ENCODE results near the gene CALHM1. TPM values are rescaled to one million over a fixed set of nuclear protein-coding genes. Genes with fewer than 3 reads are reported as not detected.

CALHM1 gene
- total RNA-seq, 4 donors from 2014 or later = not detected

DNA sequence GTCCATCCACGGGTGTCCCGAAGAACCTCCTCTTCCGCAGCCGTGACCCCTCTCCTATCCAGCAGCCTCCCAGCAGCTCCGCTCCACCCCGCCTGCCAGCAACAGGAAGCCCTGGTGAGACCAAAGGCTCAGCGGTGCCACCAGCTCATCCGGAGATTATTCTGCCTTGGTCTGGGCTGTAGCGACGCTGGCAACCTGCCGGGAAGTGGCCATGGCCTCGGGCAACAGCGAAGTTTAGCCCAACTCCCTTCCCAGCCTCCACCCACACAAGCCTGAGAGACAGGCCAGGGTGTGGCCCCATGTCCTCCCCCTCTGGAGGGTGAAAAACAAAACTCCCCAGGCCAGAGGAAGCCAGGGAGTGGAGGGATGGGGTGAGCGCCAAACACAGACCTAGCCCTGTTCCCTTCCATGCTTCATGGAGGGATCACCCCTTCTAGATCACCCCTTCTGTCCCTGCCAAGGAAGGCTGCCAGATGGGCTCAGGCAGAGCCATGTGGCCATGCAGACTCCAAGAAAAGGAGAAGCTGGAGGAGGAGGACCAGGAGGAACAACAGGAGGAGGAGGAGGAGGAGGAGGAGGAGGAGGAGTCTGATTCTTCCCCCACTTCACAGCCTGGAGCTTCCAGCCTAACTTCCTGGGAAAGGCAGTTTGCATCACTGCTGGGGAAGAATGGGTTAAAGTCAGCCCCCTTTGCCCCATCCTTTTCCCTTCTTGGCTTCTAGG, 7.4 kb downstream of the CALHM1 start:
- peak in 1 of 2 donors; percentile 8 for TF ChIP-seq POLR2A (IDR thresholded peaks at IDR 0.05)
- TF ChIP-seq, protein P1, sequence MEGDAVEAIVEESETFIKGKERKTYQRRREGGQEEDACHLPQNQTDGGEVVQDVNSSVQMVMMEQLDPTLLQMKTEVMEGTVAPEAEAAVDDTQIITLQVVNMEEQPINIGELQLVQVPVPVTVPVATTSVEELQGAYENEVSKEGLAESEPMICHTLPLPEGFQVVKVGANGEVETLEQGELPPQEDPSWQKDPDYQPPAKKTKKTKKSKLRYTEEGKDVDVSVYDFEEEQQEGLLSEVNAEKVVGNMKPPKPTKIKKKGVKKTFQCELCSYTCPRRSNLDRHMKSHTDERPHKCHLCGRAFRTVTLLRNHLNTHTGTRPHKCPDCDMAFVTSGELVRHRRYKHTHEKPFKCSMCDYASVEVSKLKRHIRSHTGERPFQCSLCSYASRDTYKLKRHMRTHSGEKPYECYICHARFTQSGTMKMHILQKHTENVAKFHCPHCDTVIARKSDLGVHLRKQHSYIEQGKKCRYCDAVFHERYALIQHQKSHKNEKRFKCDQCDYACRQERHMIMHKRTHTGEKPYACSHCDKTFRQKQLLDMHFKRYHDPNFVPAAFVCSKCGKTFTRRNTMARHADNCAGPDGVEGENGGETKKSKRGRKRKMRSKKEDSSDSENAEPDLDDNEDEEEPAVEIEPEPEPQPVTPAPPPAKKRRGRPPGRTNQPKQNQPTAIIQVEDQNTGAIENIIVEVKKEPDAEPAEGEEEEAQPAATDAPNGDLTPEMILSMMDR (IDR thresholded peaks at IDR 0.05 in 4 of 5, conservative IDR thresholded peaks at IDR 0.05 in 1 of 5) = no peak
- DNase-seq (peak; percentile 30 to 51), ATAC-seq (peak; percentile 48 to 57)
- Histone ChIP-seq H3K27me3 (peaks cover 0 to 9% (median 0%) of the 10 kb centered on the region in 3 donors), H3K4me3 (peak overlapping the region; percentile 65 to 74 (median 69)), H3K4me1 (peaks cover 16 to 17% of the 10 kb centered on the region in 2 donors), H3K27ac (peak overlapping the region; percentile 80 to 88 (median 84)), H3K36me3 (peaks cover 0 to 38% of the 10 kb centered on the region in 2 donors), H3K9me3 (no peaks in the 10 kb centered on the region)
- in situ Hi-C loops (cut with MboI; ENCODE audit: low sequenced_read_pairs in 4 of 4) (no loop called here), intact Hi-C loops (cut with DNase I; ENCODE audit: low total_unique reads) (no loop called here)

DNA sequence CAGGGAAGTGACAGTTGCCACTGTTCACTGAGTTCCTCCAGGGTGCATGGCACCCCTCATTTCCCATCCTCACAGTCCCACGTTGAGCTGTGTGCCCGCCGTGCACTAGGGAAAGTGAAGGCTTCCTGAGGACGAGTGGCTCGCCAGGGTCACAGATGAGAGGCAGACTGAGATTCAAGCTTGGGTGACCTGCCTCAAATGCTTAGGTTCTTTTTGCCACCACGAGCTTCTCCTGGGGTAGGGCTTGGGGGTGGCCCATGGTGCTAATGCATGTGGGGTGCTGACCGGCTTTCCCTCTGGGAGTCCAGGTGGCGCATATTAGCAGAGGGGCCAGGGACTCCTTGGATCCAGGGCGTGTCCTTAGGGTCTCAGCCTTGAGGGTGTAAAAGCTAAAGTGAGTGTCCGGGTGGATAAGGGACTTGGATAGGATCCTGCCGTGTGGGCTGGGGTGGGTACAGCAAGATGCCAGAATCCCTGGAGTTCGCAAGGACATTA, 8.5 kb downstream of the CALHM1 start:
- no peak for TF ChIP-seq POLR2A (IDR thresholded peaks at IDR 0.05)
- TF ChIP-seq, protein P1 (IDR thresholded peaks at IDR 0.05 in 4 of 5, conservative IDR thresholded peaks at IDR 0.05 in 1 of 5) = no peak
- intact Hi-C loops (cut with DNase I; ENCODE audit: low total_unique reads) = no loop called here

DNA sequence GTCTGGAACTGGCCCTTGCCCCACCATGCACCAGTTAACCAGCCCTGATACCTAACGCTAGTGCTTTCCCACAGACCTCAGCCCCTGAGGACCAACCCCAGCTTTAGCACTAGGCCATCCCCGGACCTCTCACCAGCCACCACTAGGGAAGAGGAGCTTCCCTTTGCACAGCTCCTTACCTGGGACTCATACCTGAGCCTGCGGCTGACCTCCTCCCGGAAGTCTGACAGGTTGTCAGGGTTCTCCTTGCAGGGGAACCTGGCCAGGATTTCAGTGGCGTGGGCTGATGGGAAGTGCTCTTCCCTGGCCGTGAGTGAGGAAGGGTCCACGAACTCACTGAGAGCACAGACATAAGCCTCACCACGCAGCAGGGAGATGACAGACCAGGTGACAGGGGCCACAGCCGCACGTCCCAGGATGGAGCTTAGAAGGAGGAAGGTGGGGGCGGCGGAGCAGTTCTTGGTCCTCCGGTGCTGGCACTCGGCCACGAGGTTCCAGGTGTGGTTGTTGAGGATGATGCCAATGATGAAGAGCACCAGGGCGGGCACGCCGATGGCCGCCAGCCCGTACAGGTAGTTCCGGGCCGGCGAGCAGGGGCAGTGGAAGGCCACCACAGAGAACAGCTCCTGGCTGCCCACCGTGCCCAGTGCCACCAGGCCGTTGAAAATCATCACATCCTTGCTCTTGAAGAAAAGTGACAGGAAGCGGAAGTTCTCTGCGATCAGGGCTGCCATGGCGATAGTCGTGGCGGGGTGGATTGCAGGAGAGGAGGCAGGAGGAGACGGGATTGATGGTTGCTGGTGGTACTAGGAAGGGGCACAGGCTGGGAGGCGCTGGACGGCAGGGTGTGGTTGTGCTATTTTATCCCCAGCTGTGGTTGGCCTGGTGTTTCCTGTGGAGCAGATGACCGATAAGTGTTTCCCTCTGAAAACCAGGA, 9.2 kb downstream of the CALHM1 start:
- Histone ChIP-seq H3K36me3 (peaks cover 0 to 51% of the 10 kb centered on the region in 2 donors), H3K27ac (peak overlapping the region; percentile 80 to 88 (median 84)), H3K27me3 (peaks cover 0 to 9% (median 0%) of the 10 kb centered on the region in 3 donors), H3K4me3 (peak overlapping the region; percentile 10 to 70 (median 66)), H3K4me1 (peaks cover 29 to 30% of the 10 kb centered on the region in 2 donors), H3K9me3 (no peaks in the 10 kb centered on the region)
- TF ChIP-seq, protein P1 (IDR thresholded peaks at IDR 0.05 in 4 of 5, conservative IDR thresholded peaks at IDR 0.05 in 1 of 5) = no peak
- TF ChIP-seq POLR2A (IDR thresholded peaks at IDR 0.05) = no peak
- no peak for ATAC-seq
- no peak for DNase-seq
- in situ Hi-C loops (cut with MboI; ENCODE audit: low sequenced_read_pairs in 4 of 4) (no loop called here), intact Hi-C loops (cut with DNase I; ENCODE audit: low total_unique reads) (no loop called here)

More for the DNA sequence above, 8.5 kb downstream of the CALHM1 start:
- DNase-seq (no peak), ATAC-seq (no peak)
- Histone ChIP-seq H3K27ac (peak overlapping the region; percentile 80 to 88 (median 84)), H3K4me3 (peak overlapping the region; percentile 65 to 74 (median 69)), H3K27me3 (peaks cover 0 to 9% (median 0%) of the 10 kb centered on the region in 3 donors), H3K36me3 (peaks cover 0 to 44% of the 10 kb centered on the region in 2 donors), H3K4me1 (peaks cover 22% of the 10 kb centered on the region in 2 donors), H3K9me3 (no peaks in the 10 kb centered on the region)
- in situ Hi-C loops (cut with MboI; ENCODE audit: low sequenced_read_pairs in 4 of 4) = no loop called here

DNA sequence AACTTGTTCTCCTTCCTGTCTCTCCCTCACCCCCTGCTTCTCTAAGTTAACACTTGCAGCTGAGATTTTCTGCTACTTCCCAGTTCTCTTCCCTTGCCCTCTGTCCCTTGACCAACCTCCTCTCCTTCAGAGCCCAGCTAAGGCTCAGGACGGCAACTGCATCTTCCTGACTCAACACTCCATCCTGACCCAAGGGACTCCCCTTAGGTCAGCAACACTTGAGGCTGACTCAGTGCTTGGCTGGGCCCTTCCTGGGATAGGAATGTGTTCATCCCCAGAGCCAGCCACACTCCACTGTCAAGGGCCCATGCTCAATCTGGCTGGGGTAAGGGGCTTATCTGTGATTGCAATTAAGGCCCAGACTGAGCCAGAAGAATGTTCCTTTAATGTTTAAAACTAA, 10.0 kb downstream of the CALHM1 start:
- in situ Hi-C loops (cut with MboI; ENCODE audit: low sequenced_read_pairs in 4 of 4) (no loop called here), intact Hi-C loops (cut with DNase I; ENCODE audit: low total_unique reads) (no loop called here)
- TF ChIP-seq POLR2A (IDR thresholded peaks at IDR 0.05) = no peak
- TF ChIP-seq, protein P1 (IDR thresholded peaks at IDR 0.05 in 4 of 5, conservative IDR thresholded peaks at IDR 0.05 in 1 of 5) = no peak
- Histone ChIP-seq H3K4me1 (peaks cover 34 to 37% of the 10 kb centered on the region in 2 donors), H3K9me3 (no peaks in the 10 kb centered on the region), H3K4me3 (peak overlapping the region in 3 of 4 donors; percentile 10 to 70 (median 68)), H3K36me3 (peaks cover 0 to 59% of the 10 kb centered on the region in 2 donors), H3K27ac (peak overlapping the region; percentile 80 to 88 (median 84)), H3K27me3 (peaks cover 0 to 9% (median 0%) of the 10 kb centered on the region in 3 donors)
- peak; percentile 41 to 57 for ATAC-seq
- DNase-seq = peak; percentile 59 to 72

Measured in gastrocnemius medialis (tissue), 4 donors.